Muscle of leg (tissue), 11 donors: ENCODE measurements around the gene FKBP14. TPM values are rescaled to one million over a fixed set of nuclear protein-coding genes. Genes with fewer than 3 reads are reported as not detected.

Source experiments
- DNase-seq: peaks from one replicate; pipeline ENCODE4 v3.0.0; 2013
- H3K27ac ChIP-seq: one replicate; pipeline ENCODE4 v1.5.1; 2013; ENCODE audit warnings: mild to moderate bottlenecking, low read length, control low read depth
- H3K27me3 ChIP-seq: one replicate; pipeline ENCODE4 v1.6.1; 2013; ENCODE audit warnings: low read length; ENCODE audit not compliant: control insufficient read depth, insufficient read depth
- H3K36me3 ChIP-seq: one replicate; pipeline ENCODE4 v1.6.1; 2013; ENCODE audit warnings: low read length; ENCODE audit not compliant: control insufficient read depth, insufficient read depth
- H3K4me1 ChIP-seq: one replicate; pipeline ENCODE4 v1.6.1; 2013; ENCODE audit warnings: low read length; ENCODE audit not compliant: control insufficient read depth, insufficient read depth
- H3K4me3 ChIP-seq: one replicate; pipeline ENCODE4 v1.5.1; 2013; ENCODE audit warnings: low read length, control low read depth
- H3K9me3 ChIP-seq: replicated peaks from 2 replicates; pipeline ENCODE4 v1.6.1; 2013; ENCODE audit warnings: low read depth, low read length; ENCODE audit not compliant: control insufficient read depth
- WGBS: methylation state at CpG from one replicate; pipeline ENCODE4 v1.1.5; 2013; ENCODE audit warnings: missing lambda C conversion rate; ENCODE audit not compliant: insufficient coverage; 5-methylcytosine and 5-hydroxymethylcytosine counted together
- polyA plus RNA-seq, 8 donors: library from polyadenylated mRNA; unstranded; fragments of 120-200 nt; gene quantifications; one replicate each; pipeline versions ENCODE4 v1.2.1 to v1.2.3, GENCODE V29; 2013; ENCODE audit warnings: inconsistent platforms in 1 of 8, low replicate concordance in 1 of 8; ENCODE audit not compliant: insufficient read length in 8 of 8, insufficient read depth in 1 of 8
- total RNA-seq: library from RNA; stranded (reverse); fragments of 120-200 nt; gene quantifications from one replicate; pipeline ENCODE4 v1.2.4, GENCODE V29; 2013

The FKBP14 gene
- total and polyA plus RNA-seq, 9 donors: 14.5 to 36.7 (median 23.4) TPM

DNA sequence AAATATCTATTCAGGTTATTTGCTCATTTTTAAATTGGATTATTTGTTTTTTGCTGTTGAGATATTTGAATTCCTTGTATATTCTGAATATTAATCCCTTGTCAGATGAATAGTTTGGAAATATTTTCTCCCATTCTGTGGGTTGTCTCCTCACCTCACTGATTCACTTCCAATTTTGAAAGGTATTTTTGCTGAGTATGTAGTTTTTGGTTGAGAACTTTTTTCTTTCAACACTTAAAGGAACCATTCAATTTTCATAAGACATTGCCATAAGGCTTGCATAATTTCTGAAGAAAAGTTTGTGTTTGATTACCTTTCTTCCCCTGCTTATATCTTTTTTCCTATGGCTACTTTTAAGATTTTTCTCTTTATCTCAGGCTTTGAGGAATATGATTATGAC is 28.0 kb downstream of the FKBP14 start:
- H3K36me3 ChIP-seq: no peaks in the 10 kb centered on the region
- no peaks in the 10 kb centered on the region for H3K4me1 ChIP-seq
- H3K4me3 ChIP-seq: no peak overlapping the region
- no peak for DNase-seq
- peaks cover 8% of the 10 kb centered on the region for H3K9me3 ChIP-seq
- no peak overlapping the region for H3K27ac ChIP-seq
- no peaks in the 10 kb centered on the region for H3K27me3 ChIP-seq

DNA sequence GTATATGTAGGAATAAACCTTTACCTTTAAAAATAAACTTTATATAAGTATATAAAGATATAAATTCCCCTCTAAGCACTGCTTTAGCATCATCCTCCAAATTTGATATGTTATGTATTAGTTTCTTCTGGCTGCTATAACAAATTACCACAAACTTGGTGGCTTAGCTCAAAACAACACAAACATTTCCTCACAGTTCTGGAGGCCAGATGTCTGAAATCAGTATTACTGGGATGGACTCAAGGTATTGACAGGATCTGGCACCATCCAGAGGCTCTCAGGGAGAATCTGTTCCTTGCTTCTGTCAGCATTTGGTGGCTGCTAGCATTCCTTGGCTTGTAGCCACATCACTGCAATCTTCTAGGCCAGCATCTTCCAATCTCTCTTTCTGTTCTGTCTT is 30.2 kb downstream of the FKBP14 start:
- Histone ChIP-seq H3K27ac (no peak overlapping the region), H3K4me3 (no peak overlapping the region), H3K4me1 (no peaks in the 10 kb centered on the region), H3K9me3 (peaks cover 15% of the 10 kb centered on the region), H3K27me3 (no peaks in the 10 kb centered on the region), H3K36me3 (no peaks in the 10 kb centered on the region)
- DNase-seq: no peak

DNA sequence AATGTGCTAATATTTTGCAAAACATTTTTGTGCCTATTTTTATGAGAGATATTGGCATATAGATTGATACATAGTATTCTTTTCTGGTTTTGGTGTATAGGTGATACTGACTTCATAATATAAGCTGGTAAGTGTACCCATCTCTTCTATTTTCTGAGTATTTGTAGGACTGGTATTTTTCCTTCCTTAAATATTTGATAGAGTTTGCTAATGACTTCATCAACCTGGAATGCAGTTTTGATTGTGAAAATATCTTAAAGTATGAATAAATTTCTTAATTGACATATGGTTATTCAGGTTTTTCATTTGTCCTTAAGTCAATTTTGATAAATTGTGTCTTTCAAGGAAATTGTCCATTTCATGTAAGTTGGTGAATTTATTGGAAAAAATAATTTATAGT is 30.9 kb downstream of the FKBP14 start:
- H3K4me1 ChIP-seq: no peaks in the 10 kb centered on the region
- H3K27ac ChIP-seq: no peak overlapping the region
- H3K4me3 ChIP-seq: no peak overlapping the region
- no peaks in the 10 kb centered on the region for H3K36me3 ChIP-seq
- H3K9me3 ChIP-seq: peaks cover 15% of the 10 kb centered on the region
- DNase-seq: no peak
- no peaks in the 10 kb centered on the region for H3K27me3 ChIP-seq

DNA sequence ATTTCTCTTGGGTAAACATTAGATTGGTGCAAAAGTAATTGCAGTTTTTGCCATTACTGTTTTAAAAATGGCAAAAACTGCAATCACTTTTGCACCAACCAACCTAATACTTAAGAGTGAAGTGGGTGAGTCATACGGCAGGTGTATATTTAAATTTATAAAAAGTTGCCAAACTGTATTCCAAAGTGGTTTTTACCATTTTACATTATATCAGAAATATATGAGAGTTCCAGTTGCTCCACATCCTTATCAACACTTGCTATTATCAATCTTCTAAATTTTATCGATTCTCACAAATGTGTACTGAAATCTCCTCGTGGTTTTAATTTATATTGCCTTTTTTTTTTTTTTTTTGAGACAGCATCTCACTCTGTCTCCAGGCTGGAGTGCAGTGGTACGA is 33.4 kb downstream of the FKBP14 start:
- Histone ChIP-seq H3K4me1 (peaks cover 8% of the 10 kb centered on the region), H3K4me3 (no peak overlapping the region), H3K9me3 (peaks cover 15% of the 10 kb centered on the region), H3K27ac (no peak overlapping the region), H3K27me3 (no peaks in the 10 kb centered on the region), H3K36me3 (no peaks in the 10 kb centered on the region)
- no peak for DNase-seq
- WGBS: 86% methylated on average over 2 of the region's 4 CpGs

DNA sequence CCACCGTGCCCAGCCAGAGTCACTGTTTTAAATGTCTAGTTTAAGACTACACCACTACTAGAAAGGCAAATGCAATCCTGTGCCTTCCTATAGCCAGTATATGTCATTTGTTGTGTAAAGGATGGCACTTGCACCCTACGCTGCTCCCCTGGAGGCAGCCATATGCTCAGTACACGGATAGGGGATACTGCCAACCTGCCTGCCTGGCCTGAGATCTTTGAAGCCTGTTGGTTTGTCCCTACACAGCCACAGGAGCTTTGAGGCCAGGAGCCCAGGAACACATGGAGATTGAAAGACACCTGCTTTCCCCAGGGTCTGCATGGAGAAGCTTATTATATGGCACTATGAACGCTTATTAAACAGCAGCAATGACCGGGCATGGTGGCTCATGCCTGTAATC is 34.6 kb downstream of the FKBP14 start:
- Histone ChIP-seq H3K4me1 (peaks cover 14% of the 10 kb centered on the region), H3K36me3 (no peaks in the 10 kb centered on the region), H3K27ac (no peak overlapping the region), H3K27me3 (no peaks in the 10 kb centered on the region), H3K4me3 (no peak overlapping the region), H3K9me3 (peaks cover 15% of the 10 kb centered on the region)
- 82% methylated on average over 4 of the region's 5 CpGs for WGBS
- DNase-seq: no peak

DNA sequence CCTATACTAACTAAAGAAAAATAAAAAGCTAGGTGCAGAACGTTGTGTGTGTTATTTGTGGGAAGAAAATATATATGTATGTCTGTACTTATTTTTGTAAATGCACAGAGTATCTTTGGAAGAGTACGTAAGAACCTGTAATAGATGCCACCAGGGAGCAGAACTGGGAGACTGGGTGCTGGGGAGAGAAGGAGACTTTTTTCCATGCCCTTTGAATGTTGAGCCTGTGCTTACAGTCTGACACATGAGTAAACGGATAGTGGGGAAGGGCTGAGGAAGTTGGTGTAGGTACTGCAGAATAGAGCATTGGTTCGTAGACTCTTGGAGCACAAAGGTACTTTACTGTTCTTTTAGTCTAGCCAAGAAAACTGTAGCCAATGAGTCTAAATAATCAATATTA is 35.6 kb downstream of the FKBP14 start:
- 71% methylated on average over 3 of the region's 4 CpGs for WGBS
- H3K27me3 ChIP-seq: no peaks in the 10 kb centered on the region
- no peak overlapping the region for H3K27ac ChIP-seq
- H3K4me1 ChIP-seq: peaks cover 14% of the 10 kb centered on the region
- no peak overlapping the region for H3K4me3 ChIP-seq
- peaks cover 9% of the 10 kb centered on the region for H3K9me3 ChIP-seq
- no peak for DNase-seq
- no peaks in the 10 kb centered on the region for H3K36me3 ChIP-seq

DNA sequence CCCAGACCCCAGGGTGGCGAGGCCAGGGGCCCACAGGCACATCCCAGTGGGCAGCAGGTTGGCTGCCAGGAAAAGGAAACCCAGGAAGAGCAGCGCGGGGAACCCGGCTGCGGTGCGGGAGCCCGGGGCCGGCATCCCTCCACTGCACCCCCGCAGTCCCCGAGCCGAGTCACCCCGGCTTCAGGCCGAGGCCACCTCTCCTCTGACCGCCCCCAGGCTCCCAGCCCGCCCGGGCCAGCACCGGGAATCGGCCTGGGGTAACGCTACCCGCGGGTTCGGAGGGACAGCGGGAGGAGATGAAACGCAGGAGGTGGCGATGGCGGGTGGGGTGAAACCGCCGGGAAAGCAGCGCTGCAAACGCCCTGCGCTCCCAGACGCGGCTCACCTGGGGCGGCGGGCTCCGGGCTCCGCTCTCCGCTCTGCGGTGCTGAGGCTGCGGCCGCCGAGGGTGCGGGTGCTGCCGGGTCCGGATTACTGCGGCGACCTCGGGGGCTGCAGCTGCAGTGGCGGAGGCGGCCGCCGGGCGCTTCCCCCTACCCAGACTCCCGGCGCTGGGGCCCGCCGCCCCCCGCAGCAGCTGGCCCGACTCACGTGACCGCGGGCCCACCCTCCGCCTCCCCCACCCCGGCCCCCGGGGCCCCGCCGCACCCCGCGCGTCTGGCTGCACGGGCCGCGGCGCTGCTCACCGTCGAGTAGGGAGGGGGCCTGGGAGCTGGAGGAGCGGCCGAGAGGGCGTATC is 37.1 kb downstream of the FKBP14 start, which contains the start of gene SCRN1:
Gene SCRN1, minus strand, starts transcription at position 545 of the 739 bp plus-strand sequence. CDS start 20,734 bp downstream, outside the sequence.
- Histone ChIP-seq H3K36me3 (no peaks in the 10 kb centered on the region), H3K27me3 (no peaks in the 10 kb centered on the region), H3K4me3 (peak within 1 kb of the TSS; percentile 95), H3K9me3 (peaks cover 9% of the 10 kb centered on the region), H3K27ac (peak within 1 kb of the TSS; percentile 79), H3K4me1 (peaks cover 14% of the 10 kb centered on the region)
- DNase-seq: peak; percentile 75
- under 1% methylated on average over 62 of the region's 79 CpGs for WGBS

DNA sequence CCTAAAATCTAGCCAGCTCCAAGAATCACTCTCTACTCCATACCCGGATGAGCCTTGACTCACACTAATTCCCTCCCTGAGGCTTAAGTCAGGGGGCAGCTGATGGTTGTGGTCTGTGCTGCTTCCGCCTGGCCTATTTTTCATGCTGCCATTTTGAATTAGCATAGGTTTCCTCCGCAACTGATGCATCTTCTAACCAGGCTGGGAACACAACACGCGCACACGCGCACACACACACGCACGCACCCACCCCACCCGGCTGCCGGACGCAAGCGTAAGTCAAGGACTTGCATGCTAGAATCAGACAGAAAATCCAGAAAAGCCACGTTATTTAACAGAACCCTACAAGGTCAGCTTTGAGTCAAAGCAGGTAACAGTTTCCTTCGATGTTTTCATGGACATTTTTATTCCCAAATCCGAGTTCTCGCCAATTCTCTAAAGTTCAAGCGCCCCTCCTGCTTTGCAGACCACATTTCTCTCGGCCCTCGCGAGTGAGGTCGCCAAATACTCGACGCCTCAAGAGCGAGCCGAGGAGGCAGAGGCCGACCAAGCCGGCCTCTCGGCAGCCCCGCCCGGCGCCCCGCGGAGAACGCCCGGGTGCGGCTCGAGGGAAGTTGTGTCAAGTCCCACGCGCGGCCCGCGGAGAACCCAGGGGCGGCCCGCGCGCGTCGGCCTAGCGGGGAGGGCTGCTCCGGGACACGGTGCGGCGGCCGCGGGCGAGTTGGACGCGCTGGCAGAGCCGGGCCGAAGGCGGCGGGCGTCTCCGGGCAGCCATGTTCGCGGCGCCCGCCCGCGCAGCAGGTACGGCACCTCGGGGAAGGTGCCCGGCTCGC is 37.9 kb downstream of the FKBP14 start:
- Histone ChIP-seq H3K27ac (peak overlapping the region; percentile 79), H3K4me1 (peaks cover 14% of the 10 kb centered on the region), H3K4me3 (peak overlapping the region; percentile 95), H3K9me3 (peaks cover 6% of the 10 kb centered on the region), H3K36me3 (no peaks in the 10 kb centered on the region), H3K27me3 (no peaks in the 10 kb centered on the region)
- WGBS: 2% methylated on average over 73 of the region's 75 CpGs
- DNase-seq: peak; percentile 73

DNA sequence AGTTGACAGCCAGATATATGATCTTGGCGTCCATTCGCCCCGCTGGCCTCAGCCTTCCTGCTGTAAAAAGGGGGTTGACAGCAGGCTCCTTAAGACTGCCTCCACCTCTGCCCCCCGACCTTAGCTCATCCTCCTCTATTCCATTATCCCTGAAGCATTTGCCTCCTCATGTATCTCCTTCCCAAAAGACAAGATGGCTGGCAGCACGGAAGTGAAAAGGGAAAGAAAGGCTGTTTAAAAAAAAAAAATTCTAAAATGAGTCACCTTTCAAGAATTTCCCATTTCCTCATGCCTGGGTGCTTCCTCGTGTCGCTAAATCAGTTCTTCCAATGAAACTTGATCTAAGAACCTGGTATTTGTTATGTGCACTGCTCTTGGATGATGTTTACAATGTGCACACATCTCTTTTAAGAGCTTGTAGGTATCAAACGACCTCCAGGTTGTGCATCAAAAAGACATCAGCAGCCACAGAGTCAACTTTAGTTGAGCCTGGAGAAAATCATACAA is 38.6 kb downstream of the FKBP14 start:
- Histone ChIP-seq H3K4me1 (peaks cover 14% of the 10 kb centered on the region), H3K36me3 (no peaks in the 10 kb centered on the region), H3K9me3 (peaks cover 4% of the 10 kb centered on the region), H3K27ac (peak overlapping the region; percentile 70), H3K27me3 (no peaks in the 10 kb centered on the region), H3K4me3 (peak overlapping the region; percentile 95)
- no CpG with 5 or more reads among the region's 8 CpGs for WGBS
- peak; percentile 72 for DNase-seq

DNA sequence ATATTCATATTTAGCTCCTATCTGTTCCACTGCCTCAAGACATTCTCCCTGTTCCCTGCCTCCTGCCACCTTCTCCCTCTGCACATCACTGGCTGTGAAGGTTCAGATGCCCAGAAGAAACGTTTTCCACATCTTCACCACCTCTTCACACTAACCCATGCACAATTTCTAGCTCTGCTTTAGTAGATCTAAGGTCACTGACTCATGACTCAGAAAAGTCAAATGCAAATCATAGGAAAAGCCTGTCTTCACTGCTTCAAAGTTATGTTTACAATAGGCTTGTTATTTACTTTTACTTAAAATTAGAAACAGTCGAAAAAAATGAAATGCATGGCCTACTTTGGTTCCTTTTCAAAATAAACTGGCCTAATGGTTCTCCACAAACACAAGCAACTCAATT is 39.4 kb downstream of the FKBP14 start:
- H3K9me3 ChIP-seq: no peaks in the 10 kb centered on the region
- no peaks in the 10 kb centered on the region for H3K27me3 ChIP-seq
- no peak overlapping the region for H3K27ac ChIP-seq
- no peak for DNase-seq
- no peak overlapping the region for H3K4me3 ChIP-seq
- WGBS: no CpG with 5 or more reads among the region's 2 CpGs
- peaks cover 14% of the 10 kb centered on the region for H3K4me1 ChIP-seq
- H3K36me3 ChIP-seq: no peaks in the 10 kb centered on the region
